Measurements from ENCODE around the gene BIN2.

GRCh38 chr12:51238510-51239334, 85.3 kb downstream of the BIN2 start, which contains the start of gene DAZAP2:
- TF ChIP-seq CTCF (IDR thresholded peaks at IDR 0.05), result peak in 2 of 3 experiments; percentile 12 to 42
- peak; percentile 92 to 99 for TF ChIP-seq POLR2AphosphoS5 (IDR thresholded peaks at IDR 0.05)
- TF ChIP-seq EP300 (IDR thresholded peaks at IDR 0.05), result no peak
- TF ChIP-seq POLR2A (IDR thresholded peaks at IDR 0.05; ENCODE audit: low read depth), result peak; percentile 94
